Measurements from ENCODE around the gene ABTB2. TPM values are rescaled to one million over a fixed set of nuclear protein-coding genes. Genes with fewer than 3 reads are reported as not detected.

Gene ABTB2
- total and polyA plus RNA-seq, 9 of the 15 experiments (the other 6 are each of a cell fraction or from before 2014, with no cell fraction given): 0.03 to 0.18 (median 0.12) TPM; not detected in 2

- no peak for ATAC-seq
- Histone ChIP-seq H4K20me1 (replicated peaks; ENCODE audit: control insufficient read depth, insufficient read depth, low read length) (no peaks in the 10 kb centered on the region), H3K79me2 (ENCODE audit: control insufficient read depth, insufficient read depth, low read length) (no peaks in the 10 kb centered on the region), H3K36me3 (ENCODE audit: control insufficient read depth, insufficient read depth, low read length) (no peaks in the 10 kb centered on the region), H3K4me1 (replicated peaks in 1 of 2; ENCODE audit: control insufficient read depth in 2 of 2, insufficient read depth in 2 of 2, low read length in 2 of 2) (peaks cover 8 to 10% of the 10 kb centered on the region in 2 experiments; a peak in 4 of 5 replicates), H3K9ac (ENCODE audit: insufficient read depth in 1 of 2, low read depth in 2 of 2, low read length in 2 of 2) (0 out of 4 replicates have a peak overlapping the region, but pooled peaks of 1 of the 2 experiments have one; percentile 73), H3K9me1 (ENCODE audit: control insufficient read depth, insufficient read depth, low read length) (no peaks in the 10 kb centered on the region), H3K4me3 (no peak overlapping the region), H3K27me3 (ENCODE audit: control insufficient read depth in 2 of 2, insufficient read depth in 2 of 2, low read length in 2 of 2) (peaks cover 0 to under 1% of the 10 kb centered on the region in 2 experiments; a peak in 3 of 5 replicates), H3K9me3 (replicated peaks; ENCODE audit: control insufficient read depth, insufficient read depth, low read depth, low read length) (no peaks in the 10 kb centered on the region), H2AFZ (ENCODE audit: low read depth, low read length) (no peak overlapping the region), H3K27ac (ENCODE audit: extremely low read depth, low read depth, low read length) (no peak overlapping the region), H3K4me2 (ENCODE audit: insufficient read depth, low read length) (no peak overlapping the region)
- TF ChIP-seq ZNF431 (CRISPR knock-in tag; IDR thresholded peaks at IDR 0.05): no peak
- TF ChIP-seq SAP30 (IDR thresholded peaks at IDR 0.05; ENCODE audit: borderline replicate concordance, insufficient read depth, low read depth, low read length, poor library complexity, severe bottlenecking): no peak
- TF ChIP-seq POLR3G (IDR thresholded peaks at IDR 0.05; ENCODE audit: extremely low read depth, insufficient read length, insufficient replicate concordance): no peak
- no peak for TF ChIP-seq ATF7 (IDR thresholded peaks at IDR 0.05)
- no peak for TF ChIP-seq MCM3 (IDR thresholded peaks at IDR 0.05)
- FAIRE-seq: no peak
- CTCF ChIA-PET (ENCODE audit: low intra/inter-chr PET ratio): no interaction called here
- intact Hi-C loops (cut with micrococcal nuclease) (no loop called here), in situ Hi-C loops (cut with MboI) (no loop called here)
- no TSS peak for BruUV-seq (replicated peaks)
- WGBS (ENCODE audit: insufficient coverage, low coverage, missing lambda C conversion rate): 45% methylated on average over 7 of the region's 7 CpGs
- POLR2A ChIA-PET: interaction anchor here (0.7 kb wide), 1 partner anchor 27 kb away, joined by 3 read pairs; no protein-coding TSS in a partner anchor
- no peak for DNase-seq (ENCODE audit: extremely low read depth in 1 of 4, low spot score in 3 of 4)
These were observed 122.2 kb downstream of the ABTB2 start for GRCh38 chr11:34235591-34236071.

GRCh38 chr11:34235189-34235588 is 122.6 kb downstream of the ABTB2 start:
- ChIA-PET POLR2A (interaction anchor here (0.7 kb wide), 1 partner anchor 28 kb away, joined by 3 read pairs; no protein-coding TSS in a partner anchor), CTCF (ENCODE audit: low intra/inter-chr PET ratio) (no interaction called here)
- DNase-seq (ENCODE audit: extremely low read depth in 1 of 4, low spot score in 3 of 4) (no peak), FAIRE-seq (no peak), ATAC-seq (no peak)
- Histone ChIP-seq H4K20me1 (replicated peaks; ENCODE audit: control insufficient read depth, insufficient read depth, low read length) (no peaks in the 10 kb centered on the region), H3K4me2 (ENCODE audit: insufficient read depth, low read length) (no peak overlapping the region), H3K36me3 (ENCODE audit: control insufficient read depth, insufficient read depth, low read length) (no peaks in the 10 kb centered on the region), H3K27me3 (ENCODE audit: control insufficient read depth in 2 of 2, insufficient read depth in 2 of 2, low read length in 2 of 2) (peaks cover 3 to 5% of the 10 kb centered on the region in 2 experiments), H3K4me1 (replicated peaks in 1 of 2; ENCODE audit: control insufficient read depth in 2 of 2, insufficient read depth in 2 of 2, low read length in 2 of 2) (peaks cover 8 to 10% of the 10 kb centered on the region in 2 experiments; a peak in 4 of 5 replicates), H3K9me3 (replicated peaks; ENCODE audit: control insufficient read depth, insufficient read depth, low read depth, low read length) (no peaks in the 10 kb centered on the region), H2AFZ (ENCODE audit: low read depth, low read length) (no peak overlapping the region), H3K27ac (ENCODE audit: extremely low read depth, low read depth, low read length) (no peak overlapping the region), H3K9ac (ENCODE audit: insufficient read depth in 1 of 2, low read depth in 2 of 2, low read length in 2 of 2) (no peak overlapping the region), H3K4me3 (no peak overlapping the region), H3K79me2 (ENCODE audit: control insufficient read depth, insufficient read depth, low read length) (no peaks in the 10 kb centered on the region), H3K9me1 (ENCODE audit: control insufficient read depth, insufficient read depth, low read length) (no peaks in the 10 kb centered on the region)
- in situ Hi-C loops (cut with MboI) (no loop called here), intact Hi-C loops (cut with micrococcal nuclease) (no loop called here)
- TF ChIP-seq ARID2 (IDR thresholded peaks at IDR 0.05) (no peak), ILF3 (IDR thresholded peaks at IDR 0.05; ENCODE audit: borderline replicate concordance) (no peak), MIER1 (IDR thresholded peaks at IDR 0.05; ENCODE audit: low read depth) (no peak), NR1H2 (CRISPR knock-in tag; IDR thresholded peaks at IDR 0.05) (no peak)
- no TSS peak for BruUV-seq (replicated peaks)
- WGBS (ENCODE audit: insufficient coverage, low coverage, missing lambda C conversion rate): 63% methylated on average over 4 of the region's 4 CpGs

All from K562 (cell line).